Ramos (cell line): ENCODE measurements around the gene TSC22D4.

Source experiments
- in situ Hi-C: fragments of 300-500 bp; cut with MboI; formaldehyde crosslinking; loops from one replicate; pipeline ENCODE4 v1.14.3; 2022; ENCODE audit warnings: low sequenced_read_pairs; ENCODE audit not compliant: unreplicated experiment

Gene TSC22D4

DNA sequence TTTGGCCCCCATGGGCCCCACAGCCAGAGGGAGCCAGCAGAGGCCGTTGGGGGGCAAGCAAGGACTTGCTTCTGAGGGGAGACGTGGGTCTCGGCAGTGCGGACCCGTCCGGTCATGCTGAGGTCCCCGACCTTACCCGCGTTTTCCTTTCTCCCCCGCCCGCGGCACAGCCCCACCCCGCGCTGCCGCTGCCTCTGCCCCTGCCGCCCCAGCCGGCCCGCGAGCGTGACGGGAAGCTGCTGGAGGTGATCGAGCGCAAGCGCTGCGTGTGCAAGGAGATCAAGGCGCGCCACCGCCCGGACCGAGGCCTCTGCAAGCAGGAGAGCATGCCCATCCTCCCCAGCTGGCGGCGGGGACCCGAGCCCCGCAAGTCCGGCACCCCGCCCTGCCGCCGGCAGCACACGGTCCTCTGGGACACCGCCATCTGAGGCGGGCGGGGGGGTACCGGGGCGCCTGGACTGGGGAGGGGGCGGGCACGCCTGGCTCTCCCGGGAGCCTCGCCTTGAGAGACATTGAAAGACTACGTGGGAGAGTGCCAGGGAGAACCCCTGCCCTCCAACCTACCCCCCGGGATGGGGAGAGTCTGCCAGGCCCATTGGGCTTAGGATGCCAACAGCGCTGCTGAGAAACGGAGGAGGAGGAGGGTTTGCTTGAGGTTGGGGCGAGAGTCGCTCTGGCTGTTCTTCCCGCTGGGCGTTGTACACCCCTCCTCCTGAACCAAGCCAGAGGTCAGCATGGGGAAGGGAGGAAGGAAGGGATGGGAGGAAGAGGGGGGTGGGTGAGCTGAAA lies 14.7 kb upstream of the TSC22D4 start:
- in situ Hi-C loops, result no loop called here

DNA sequence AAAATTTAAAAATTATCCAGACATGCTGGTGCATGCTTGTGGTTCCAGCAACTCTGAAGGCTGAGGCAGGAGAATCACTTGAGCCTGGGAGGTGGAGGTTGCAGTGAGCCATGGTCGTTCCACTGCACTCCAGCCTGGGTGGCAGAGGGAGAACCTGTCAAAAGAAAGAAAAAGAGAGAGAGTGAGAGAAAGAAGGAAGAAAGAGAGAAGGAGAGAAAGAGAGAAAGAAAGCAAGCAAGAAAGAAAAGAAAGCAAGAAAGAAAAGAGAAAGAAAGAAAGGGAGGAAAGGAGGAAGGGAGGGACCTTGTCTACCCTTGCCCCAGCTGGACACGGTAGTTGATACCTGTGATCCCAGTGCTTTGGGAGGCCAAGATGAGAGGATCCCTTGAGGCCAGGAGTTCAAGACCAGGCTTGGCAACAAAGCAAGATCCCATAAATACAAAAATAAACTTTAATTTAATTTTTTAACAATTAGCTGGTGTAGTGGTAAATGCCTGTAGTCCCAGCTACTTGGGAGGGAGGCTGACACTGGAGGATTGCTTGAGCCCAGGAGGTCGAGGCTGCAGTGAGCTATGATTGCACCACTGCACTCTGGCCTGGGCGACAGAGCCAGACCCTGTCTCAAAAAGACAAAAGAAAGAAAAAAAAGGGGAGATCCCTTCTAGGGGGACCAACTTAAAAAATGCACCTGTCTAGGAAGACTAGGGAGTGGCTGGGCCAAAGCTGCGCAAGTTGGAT lies 13.9 kb upstream of the TSC22D4 start:
- in situ Hi-C loops, result no loop called here

DNA sequence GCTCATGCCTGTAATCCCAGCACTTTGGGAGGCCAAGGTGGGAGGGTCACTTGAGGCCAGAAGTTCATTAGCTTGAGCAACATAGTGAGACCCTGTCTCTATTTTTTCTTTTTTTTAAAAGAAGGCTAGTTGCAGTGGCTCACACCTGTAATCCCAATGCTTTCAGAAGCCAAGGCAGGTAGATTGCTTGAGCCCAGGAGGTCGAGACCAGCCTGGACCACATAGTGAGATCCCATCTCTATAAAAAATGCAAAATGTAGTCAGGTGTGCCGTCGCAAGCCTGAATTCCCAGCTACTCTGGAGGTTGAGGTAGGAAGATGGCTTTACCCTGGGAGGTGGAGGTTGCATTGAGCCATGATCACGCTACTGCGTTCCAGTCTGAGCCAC lies 12.2 kb upstream of the TSC22D4 start:
- in situ Hi-C loops, result no loop called here

DNA sequence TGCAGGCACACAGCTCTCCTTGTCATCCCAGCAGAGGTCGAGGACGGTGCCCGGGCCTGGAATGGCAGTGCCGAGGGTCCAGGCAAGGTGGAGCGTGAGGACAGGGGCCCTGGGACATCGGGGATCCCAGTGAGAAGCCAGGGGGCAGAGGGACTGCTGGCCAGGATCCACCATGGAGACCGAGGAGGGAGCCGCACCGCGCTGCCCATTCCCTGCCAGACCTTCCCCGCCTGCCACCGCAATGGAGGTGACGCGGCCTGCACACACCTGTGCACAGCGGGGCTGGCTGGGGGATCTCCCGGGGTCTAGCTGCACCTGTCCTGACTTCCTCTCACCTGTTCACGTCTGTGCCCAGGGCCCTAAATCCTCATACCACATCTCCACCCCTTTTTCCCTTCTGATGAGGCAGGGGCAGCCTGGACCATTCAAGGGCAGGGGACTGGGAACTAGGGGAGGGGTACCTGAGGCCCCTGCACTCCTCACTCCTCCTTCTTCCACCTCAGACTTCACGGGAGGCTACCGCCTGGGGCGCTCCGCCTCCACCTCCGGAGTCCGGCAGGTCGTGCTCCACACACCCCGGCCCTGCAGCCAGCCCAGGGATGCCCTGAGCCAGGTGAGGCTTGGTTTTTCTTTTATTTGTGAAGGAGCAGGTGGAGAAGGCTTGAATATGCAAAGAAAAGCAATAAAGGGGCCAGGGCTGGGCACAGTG lies 11.6 kb upstream of the TSC22D4 start:
- in situ Hi-C loops, result no loop called here

DNA sequence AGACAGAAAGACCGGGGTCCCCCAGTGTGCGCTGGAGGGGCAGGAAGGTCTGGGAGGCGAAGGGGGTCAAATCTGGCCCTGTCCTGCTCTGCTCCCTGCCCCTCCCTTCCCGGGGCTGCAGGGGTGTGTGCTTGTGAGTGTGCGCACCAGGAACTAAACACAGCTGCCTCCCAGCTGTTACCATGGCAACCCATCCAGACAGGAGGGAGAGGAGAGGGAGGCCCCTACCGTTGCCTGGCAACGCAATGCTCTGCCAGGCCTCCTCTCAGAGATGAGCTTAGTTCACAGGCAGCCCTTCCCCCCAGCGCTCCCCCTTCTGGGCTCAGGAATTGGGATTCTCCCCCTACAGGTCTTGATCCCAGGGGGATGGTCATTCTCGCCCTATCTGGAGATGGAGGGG lies 10.8 kb upstream of the TSC22D4 start:
- in situ Hi-C loops, result no loop called here

DNA sequence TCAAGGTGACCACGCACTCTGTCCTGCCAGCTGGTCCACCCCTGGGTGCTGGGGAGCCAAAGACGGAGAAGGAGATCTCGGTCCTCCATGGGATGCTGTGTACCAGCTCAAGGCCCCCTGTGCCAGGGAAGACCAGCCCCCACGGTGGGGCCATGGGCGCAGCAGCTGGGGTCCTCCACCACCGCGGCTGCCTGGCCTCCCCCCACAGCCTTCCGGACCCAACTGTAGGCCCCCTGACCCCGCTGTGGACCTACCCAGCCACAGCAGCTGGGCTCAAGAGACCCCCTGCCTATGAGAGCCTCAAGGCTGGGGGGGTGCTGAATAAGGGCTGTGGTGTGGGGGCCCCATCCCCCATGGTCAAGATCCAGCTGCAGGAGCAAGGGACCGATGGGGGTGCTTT lies 10.1 kb upstream of the TSC22D4 start:
- in situ Hi-C loops, result no loop called here

DNA sequence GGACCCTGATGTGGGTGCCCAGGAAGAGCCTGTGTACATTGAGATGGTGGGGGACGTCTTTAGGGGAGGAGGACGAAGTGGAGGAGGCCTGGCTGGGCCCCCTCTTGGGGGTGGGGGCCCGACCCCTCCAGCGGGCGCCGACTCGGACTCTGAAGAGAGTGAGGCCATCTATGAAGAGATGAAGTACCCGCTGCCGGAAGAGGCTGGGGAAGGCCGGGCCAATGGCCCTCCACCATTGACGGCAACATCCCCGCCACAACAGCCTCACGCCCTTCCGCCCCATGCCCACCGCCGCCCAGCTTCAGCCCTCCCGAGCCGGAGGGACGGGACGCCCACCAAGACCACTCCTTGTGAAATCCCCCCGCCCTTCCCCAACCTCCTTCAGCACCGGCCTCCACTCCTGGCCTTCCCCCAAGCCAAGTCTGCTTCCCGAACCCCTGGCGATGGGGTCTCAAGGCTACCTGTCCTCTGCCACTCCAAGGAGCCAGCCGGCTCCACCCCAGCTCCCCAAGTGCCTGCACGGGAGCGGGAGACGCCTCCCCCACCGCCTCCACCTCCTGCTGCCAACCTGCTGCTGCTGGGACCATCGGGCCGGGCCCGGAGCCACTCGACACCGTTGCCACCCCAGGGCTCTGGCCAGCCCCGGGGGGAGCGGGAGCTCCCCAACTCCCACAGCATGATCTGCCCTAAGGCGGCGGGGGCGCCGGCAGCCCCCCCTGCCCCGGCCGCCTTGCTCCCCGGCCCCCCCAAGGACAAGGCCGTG lies 9.5 kb upstream of the TSC22D4 start:
- in situ Hi-C loops, result no loop called here

DNA sequence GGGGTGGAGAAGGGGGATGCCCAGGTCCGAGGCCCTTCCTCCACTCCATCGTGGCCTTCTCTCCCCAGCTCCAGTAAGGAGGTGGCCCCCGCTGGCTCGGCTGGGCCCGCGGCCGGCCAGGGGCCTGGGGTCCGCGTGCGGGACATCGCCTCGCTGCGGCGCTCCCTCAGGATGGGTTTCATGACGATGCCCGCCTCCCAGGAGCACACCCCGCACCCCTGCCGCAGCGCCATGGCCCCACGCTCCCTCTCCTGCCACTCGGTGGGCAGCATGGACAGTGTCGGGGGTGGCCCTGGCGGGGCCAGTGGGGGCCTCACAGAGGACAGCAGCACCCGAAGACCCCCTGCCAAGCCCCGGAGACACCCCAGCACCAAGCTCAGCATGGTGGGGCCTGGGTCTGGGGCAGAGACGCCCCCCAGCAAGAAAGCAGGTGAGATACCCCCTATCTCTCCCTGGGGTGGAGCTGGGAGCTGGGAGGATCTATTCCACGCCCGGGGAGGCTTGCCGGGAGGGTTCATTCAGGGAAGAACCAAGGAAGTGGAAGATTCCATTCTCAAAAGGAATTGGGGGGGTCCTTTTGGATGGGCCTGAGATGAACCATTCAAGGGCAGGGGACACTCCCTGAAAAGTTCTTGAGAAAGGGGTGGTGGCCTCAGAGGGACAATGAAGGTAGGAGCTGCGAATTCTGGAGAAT lies 7.9 kb upstream of the TSC22D4 start:
- in situ Hi-C loops, result no loop called here

DNA sequence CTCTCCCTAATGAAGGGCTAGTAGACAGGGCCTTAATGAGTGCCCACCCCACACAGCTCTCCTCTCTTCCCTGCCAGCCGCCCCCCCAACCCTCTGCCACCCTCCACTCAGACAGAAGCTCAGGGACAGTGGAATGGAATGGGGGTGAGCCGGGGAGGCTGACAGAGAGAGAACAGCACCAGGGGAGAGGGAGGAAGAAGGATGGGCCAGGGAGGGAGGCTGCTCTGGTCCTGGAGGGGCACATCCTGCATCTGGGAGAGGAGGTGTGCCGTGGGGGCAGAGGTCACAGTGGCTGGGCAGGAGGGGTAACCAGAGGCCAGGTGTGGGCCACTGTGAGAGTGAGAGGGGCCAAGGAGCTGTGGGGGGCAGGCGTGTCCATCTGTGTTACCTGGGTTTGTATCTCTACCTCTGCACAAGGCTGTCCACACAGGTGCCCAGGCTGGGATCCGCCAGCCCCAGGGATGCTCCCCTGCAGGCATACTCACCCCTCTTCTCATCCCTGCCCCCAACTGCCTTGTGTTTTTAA lies 7.2 kb upstream of the TSC22D4 start:
- in situ Hi-C loops, result no loop called here

DNA sequence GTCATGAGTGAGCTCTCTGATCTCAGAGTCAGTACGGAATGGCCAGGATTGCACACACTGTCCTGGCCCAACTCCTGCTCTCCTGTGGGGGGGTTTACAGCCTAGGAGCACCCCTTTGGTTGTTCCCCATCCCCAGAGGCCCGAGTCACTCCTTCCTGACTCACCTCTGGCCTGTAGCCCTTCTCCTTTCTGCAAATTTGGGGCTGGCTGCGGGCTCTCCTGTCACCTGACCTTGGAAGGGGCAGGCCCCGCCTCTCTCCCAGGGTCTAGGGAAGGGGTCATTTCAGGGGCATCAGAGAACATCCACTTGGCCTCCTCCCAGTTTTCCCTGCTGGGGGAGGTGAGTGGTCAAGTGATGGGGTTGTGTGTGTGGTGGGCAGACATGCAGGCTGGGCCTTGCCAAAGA lies 6.5 kb upstream of the TSC22D4 start:
- in situ Hi-C loops, result no loop called here

DNA sequence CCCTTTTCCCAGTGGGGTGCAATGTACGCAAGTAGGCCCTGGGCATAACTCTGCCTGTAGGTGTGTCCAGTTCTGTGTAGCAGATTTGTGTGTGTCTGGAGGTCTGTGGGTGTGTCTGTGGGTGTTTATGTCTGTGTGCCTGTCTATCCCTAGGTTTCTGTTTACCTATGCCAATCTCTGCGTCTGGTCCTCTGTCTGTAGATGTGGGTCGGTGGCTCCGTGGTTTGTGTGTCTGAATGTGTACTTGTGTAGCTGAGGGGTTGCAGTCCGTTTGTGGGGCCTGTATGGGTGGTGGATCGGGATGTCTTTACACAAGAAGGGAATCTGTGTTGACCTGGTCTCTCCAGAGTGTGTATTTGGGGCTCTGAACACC lies 5.6 kb upstream of the TSC22D4 start:
- in situ Hi-C loops, result no loop called here

DNA sequence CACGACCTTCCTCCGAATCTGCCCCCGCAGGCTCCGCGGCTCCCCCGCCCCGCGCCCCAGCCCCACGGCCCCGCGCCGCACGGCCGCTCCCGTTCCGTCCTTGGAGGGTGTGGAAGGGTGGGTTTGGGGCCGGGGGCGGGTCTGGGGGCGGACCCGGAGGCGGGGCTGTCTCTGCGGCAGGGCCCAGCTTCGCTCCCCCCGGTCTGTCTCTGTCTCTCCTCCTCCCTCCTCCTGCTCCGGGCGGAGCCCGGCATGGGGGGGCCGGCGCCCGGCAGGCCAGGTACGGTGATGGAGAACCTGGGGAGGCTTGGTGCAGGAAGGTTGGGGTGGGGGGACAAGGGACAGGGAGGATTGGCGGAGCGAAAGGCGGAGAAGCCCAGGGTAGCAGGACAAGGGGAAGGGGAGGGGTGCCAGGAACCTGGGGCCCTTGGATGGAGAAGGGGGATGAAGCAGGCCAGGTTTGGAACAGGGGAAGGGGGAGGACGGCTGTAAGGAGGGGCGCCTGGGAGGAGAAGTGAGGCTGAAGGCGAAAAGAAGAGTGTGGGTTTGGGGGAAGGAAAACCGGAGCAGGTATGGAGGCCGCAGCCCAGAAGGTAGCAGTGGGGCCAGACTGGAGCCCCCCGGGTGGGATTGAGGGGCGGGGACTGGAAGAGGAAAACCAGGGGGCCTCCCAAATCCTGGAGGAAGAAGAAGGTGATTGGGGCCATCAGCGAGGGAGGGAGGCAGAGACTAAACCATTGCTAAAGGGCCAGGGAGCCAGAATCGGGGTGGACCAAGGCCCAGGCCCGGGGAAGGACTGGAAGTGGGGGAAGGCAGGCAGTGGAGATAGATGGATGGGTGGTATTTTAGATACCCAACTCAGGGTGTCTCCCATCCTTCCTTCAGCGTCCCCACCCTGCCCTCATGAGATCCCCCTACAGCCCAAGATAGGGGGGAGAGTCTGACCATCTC lies 5.0 kb upstream of the TSC22D4 start, which contains the start of gene NYAP1:
NYAP1 (plus strand) TSS at position 206 of the 951 bp plus-strand sequence. CDS start 1,385 bp downstream, outside the sequence.
- in situ Hi-C loops, result no loop called here

DNA sequence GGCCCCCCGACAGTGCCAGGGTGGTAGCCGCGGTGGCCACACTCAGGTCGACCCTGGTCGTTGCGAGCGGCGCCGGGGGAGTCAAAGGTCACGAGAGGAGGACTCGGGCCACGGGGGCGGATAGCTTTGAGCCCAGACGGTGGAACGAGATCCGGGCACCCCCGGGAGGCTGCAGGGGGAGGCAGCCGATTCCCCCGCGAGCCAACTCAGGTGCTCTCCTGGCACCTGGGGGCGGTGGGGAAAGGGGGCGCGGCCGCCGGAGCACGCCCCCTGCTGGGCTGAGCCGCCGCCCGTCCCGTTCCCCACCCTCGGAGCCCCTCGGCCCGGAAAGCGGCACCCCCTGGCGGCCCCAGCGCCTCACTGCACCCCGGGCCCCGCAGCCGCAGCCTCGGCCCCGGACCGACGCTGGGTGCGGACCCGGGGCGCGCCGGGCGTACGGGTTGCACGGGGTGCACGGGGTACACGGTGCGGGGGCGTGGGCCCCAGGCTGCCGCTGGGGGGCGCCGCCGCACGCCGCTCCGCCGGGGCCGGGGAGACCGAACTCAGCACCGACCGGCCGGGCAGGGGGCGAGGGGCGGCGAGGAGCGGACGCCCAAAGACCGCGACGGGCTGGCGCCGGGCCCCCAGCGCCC lies 4.2 kb upstream of the TSC22D4 start:
- in situ Hi-C loops, result no loop called here

DNA sequence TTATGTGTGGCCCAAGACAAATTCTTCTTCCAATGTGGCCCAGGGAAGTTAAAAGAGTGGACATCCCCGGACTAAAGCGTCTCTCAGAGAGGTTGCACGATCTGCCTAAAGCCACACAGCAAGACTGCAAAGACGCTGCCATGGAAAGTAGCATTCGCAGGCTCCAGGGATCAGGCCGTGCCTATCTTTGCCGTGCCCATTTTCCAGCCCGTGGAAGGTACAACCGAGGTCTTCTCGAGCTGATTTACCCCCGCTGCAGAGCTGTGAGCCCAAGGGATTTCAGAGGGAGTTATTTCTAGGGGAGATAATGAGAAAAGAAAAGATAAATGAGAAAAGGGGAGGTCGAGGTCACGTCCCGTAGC lies 3.7 kb upstream of the TSC22D4 start:
- in situ Hi-C loops, result no loop called here

DNA sequence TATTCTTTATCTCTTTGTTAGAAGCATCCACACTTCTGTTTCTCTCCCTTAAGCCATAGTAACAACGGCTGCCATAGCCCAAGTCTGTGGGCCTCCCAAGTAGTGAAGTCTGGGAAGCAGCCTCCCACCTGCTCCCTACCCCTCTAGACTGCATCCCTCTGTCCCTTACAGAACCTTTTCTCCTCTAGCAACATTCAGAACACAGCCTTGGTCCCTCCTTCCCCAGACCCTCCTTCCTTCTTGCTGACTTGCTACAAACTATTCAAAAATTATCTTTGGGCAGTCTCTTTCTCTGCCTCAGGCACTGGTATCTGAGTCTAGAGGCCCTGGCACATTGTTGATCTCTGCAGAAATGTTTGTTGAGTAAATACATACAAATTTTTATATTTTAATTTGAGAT lies 2.5 kb upstream of the TSC22D4 start:
- in situ Hi-C loops, result no loop called here

DNA sequence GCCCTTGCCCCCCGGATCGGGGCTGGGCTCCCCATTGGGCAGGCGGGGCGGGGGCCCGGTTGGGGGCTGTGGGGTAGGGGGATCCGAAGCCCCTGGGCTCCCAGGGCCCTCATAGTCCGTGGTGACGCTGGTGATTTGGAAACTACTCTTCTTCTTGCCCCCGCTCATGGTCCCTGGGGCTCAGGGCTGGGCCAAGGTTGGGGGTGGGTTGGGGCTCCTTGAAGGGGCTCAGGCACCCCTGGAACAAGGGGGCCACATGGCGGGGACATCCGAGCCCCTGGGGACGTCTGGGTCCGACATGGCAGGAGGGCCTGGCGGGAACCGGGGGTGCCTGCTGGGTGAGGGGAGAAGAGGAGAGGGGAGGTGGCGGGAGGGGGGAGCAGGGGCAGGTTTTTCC lies 1.1 kb downstream of the TSC22D4 start:
- in situ Hi-C loops, result loop anchor here (10.0 kb wide), 1 partner anchor 217 kb away; the partner anchor contains the start of gene GIGYF1

DNA sequence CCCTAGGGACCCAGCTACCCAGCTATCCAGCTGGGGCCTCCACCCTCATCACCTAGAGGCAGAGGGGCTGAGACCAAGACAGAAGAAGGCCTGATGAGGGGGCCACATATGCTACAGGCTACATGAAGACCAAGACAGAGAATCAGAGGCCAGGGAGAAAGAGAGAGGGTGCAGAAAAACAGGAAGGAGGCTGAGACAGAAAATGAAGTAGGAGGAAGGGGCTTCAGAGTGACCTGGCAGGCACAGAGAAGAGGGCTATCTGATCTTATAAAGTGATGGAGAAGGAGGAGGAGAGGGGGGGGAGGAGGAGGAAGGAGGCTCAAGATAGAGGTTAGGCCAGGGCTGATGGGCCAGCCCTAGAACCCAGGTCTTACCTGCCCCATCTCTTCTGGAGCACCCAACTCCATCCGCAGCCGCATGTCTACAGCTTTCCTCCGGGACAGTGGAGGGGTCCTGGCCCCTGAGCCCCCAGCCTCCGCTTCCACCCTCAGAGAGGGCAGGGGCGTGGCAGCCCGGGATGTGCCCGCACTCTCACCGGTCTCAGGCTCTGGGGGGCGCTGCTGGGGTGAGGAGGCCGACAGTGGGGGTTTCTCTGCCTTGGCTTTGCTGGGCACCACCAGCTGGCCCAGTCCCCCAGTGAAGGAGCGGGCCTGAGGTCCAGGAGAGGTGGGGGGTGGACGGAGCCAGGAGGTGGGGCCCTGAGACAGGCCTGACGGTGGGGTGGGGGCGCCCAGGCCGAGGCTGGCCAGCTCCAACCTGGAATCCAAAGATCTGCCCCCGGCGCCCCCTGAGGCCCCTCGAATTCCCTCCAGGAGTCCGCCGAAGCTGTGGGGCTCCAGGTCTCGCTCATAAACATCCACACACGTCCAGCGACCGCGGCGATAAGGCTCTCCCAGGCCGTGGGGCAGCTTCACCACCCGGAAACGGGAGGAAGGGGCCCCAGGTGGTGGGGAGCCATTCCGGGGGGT lies 1.8 kb downstream of the TSC22D4 start:
- in situ Hi-C loops, result loop anchor here (10.0 kb wide), 1 partner anchor 218 kb away; the partner anchor contains the start of gene GIGYF1
